PC-3 (cell line): ENCODE results near the gene TRIM34.

ENCODE experiments used
- CTCF ChIP-seq: fragments of 300-600 bp; sonication (generic); conservative IDR thresholded peaks from 2 replicates; pipeline ENCODE4 v1.5.1; 2017; ENCODE audit warnings: antibody characterized with exemption, low read depth, mild to moderate bottlenecking, low read length
- EZH2 ChIP-seq: fragments of 300-600 bp; sonication (generic); IDR thresholded peaks from one replicate; pipeline ENCODE4 v1.6.1; 2017; ENCODE audit warnings: antibody characterized with exemption, mild to moderate bottlenecking, low read length; ENCODE audit not compliant: unreplicated experiment
- EZH2phosphoT487 ChIP-seq: fragments of 300-600 bp; sonication (generic); IDR thresholded peaks from 2 replicates; pipeline ENCODE4 v1.6.1; 2018; ENCODE audit warnings: mild to moderate bottlenecking, antibody characterized with exemption, low read length, borderline replicate concordance

- TF ChIP-seq CTCF (no peak), EZH2 (no peak), EZH2phosphoT487 (no peak)
These were observed 6.0 kb upstream of the TRIM34 start for GRCh38 chr11:5618807-5619206.
